H9 (cell line): ENCODE data around the gene TMPRSS2. TPM values are rescaled to one million over a fixed set of nuclear protein-coding genes. Genes with fewer than 3 reads are reported as not detected.

Source experiments
- DNase-seq: peaks from one replicate; pipeline ENCODE4 v3.0.0-alpha.2; 2017
- H2AFZ ChIP-seq: one replicate; pipeline ENCODE4 v1.6.1; 2013; ENCODE audit warnings: mild to moderate bottlenecking, low read length, control low read depth, moderate library complexity
- H2AK5ac ChIP-seq: 2 replicates; pipeline ENCODE4 v1.6.1; 2013; ENCODE audit warnings: low read length, control low read depth, mixed read lengths; ENCODE audit not compliant: insufficient read length
- H2BK120ac ChIP-seq: one replicate; pipeline ENCODE4 v1.6.1; 2013; ENCODE audit warnings: low read depth, mild to moderate bottlenecking, low read length, control low read depth, inconsistent platforms; ENCODE audit not compliant: poor library complexity, severe bottlenecking
- H2BK12ac ChIP-seq: 2 replicates; pipeline ENCODE4 v1.6.1; 2013; ENCODE audit warnings: low read length, control low read depth, mixed read lengths, low read depth; ENCODE audit not compliant: insufficient read length
- H2BK15ac ChIP-seq: 2 replicates; pipeline ENCODE4 v1.6.1; 2013; ENCODE audit warnings: low read depth, low read length, control low read depth
- H2BK20ac ChIP-seq: one replicate; pipeline ENCODE4 v1.6.1; 2013; ENCODE audit warnings: low read depth, mild to moderate bottlenecking, low read length, control low read depth, inconsistent platforms; ENCODE audit not compliant: poor library complexity, severe bottlenecking
- H2BK5ac ChIP-seq: 2 replicates; pipeline ENCODE4 v1.6.1; 2013; ENCODE audit warnings: low read length, control low read depth, mixed read lengths; ENCODE audit not compliant: insufficient read length
- H3K14ac ChIP-seq: 2 replicates; pipeline ENCODE4 v1.6.1; 2013; ENCODE audit warnings: low read length, control low read depth; ENCODE audit not compliant: insufficient read depth
- H3K18ac ChIP-seq: 2 replicates; pipeline ENCODE4 v1.6.1; 2013; ENCODE audit warnings: low read depth, mild to moderate bottlenecking, mixed read lengths, low read length, control low read depth; ENCODE audit not compliant: insufficient read length
- H3K23ac ChIP-seq: 2 replicates; pipeline ENCODE4 v1.6.1; 2013; ENCODE audit warnings: low read length, control low read depth, mixed read lengths, low read depth; ENCODE audit not compliant: insufficient read length
- H3K23me2 ChIP-seq: 2 replicates; pipeline ENCODE4 v1.6.1; 2013; ENCODE audit warnings: low read depth, mild to moderate bottlenecking, mixed read lengths, low read length, control low read depth; ENCODE audit not compliant: insufficient read length, poor library complexity, severe bottlenecking
- H3K27ac ChIP-seq: 2 replicates; pipeline ENCODE4 v1.5.1; 2013; ENCODE audit warnings: low read length, control low read depth, mixed read lengths, low read depth; ENCODE audit not compliant: insufficient read length
- H3K27me3 ChIP-seq: 2 replicates; pipeline ENCODE4 v1.6.1; 2013; ENCODE audit warnings: low read length, control low read depth, inconsistent platforms; ENCODE audit not compliant: insufficient read depth
- H3K4ac ChIP-seq: 2 replicates; pipeline ENCODE4 v1.6.1; 2013; ENCODE audit warnings: low read depth, mild to moderate bottlenecking, control low read depth, inconsistent platforms, low read length, moderate library complexity
- H3K4me1 ChIP-seq: 2 replicates; pipeline ENCODE4 v1.6.1; 2013; ENCODE audit warnings: low read length, control low read depth, inconsistent platforms; ENCODE audit not compliant: insufficient read depth
- H3K4me2 ChIP-seq: 2 replicates; pipeline ENCODE4 v1.6.1; 2013; ENCODE audit warnings: low read length, control low read depth, mixed read lengths; ENCODE audit not compliant: insufficient read length, insufficient read depth
- H3K56ac ChIP-seq: 2 replicates; pipeline ENCODE4 v1.6.1; 2013; ENCODE audit warnings: low read depth, mild to moderate bottlenecking, mixed read lengths, low read length, control low read depth; ENCODE audit not compliant: insufficient read length
- H3K79me1 ChIP-seq: 2 replicates; pipeline ENCODE4 v1.6.1; 2013; ENCODE audit warnings: low read depth, mild to moderate bottlenecking, moderate library complexity, low read length, control low read depth, inconsistent platforms; ENCODE audit not compliant: insufficient read depth, poor library complexity, severe bottlenecking
- H3K79me2 ChIP-seq: 2 replicates; pipeline ENCODE4 v1.6.1; 2013; ENCODE audit warnings: low read length, control low read depth, inconsistent platforms; ENCODE audit not compliant: insufficient read depth
- H3K9ac ChIP-seq: 2 replicates; pipeline ENCODE4 v1.6.1; 2013; ENCODE audit warnings: low read length, control low read depth, mixed read lengths; ENCODE audit not compliant: insufficient read length; ENCODE audit errors: extremely low read depth
- H3K9me3 ChIP-seq: one replicate; pipeline ENCODE4 v1.6.1; 2013; ENCODE audit warnings: low read depth, low read length, inconsistent platforms; ENCODE audit not compliant: control insufficient read depth
- H3T11ph ChIP-seq: one replicate; pipeline ENCODE4 v1.6.1; 2013; ENCODE audit warnings: mild to moderate bottlenecking, low read length, control low read depth, inconsistent platforms
- H4K20me1 ChIP-seq: one replicate; pipeline ENCODE4 v1.6.1; 2013; ENCODE audit not compliant: control insufficient read depth, insufficient read length, insufficient read depth
- H4K5ac ChIP-seq: 2 replicates; pipeline ENCODE4 v1.6.1; 2013; ENCODE audit warnings: low read depth, mild to moderate bottlenecking, mixed read lengths, low read length, control low read depth; ENCODE audit not compliant: insufficient read length
- H4K8ac ChIP-seq: replicated peaks from 2 replicates; pipeline ENCODE4 v1.6.1; 2013; ENCODE audit warnings: low read length, control low read depth, mixed read lengths, low read depth; ENCODE audit not compliant: insufficient read length
- H4K91ac ChIP-seq: 2 replicates; pipeline ENCODE4 v1.6.1; 2013; ENCODE audit warnings: low read depth, mild to moderate bottlenecking, moderate library complexity, mixed read lengths, low read length, control low read depth; ENCODE audit not compliant: insufficient read length
- H3K27ac Mint-ChIP-seq, 3 experiments: 2 replicates in 2 of 3; 3 replicates in 1 of 3; pipeline ENCODE4 v1.8.0; 2020 to 2021; ENCODE audit warnings: mixed read lengths in 3 of 3, mild to moderate bottlenecking in 1 of 3, moderate library complexity in 1 of 3
- H3K27me3 Mint-ChIP-seq: 2 replicates; pipeline ENCODE4 v1.8.0; 2021; ENCODE audit warnings: low read depth, mild to moderate bottlenecking, moderate library complexity, mixed read lengths
- H3K36me3 Mint-ChIP-seq, 3 experiments: 2 replicates in 2 of 3; 3 replicates in 1 of 3; pipeline ENCODE4 v1.8.0; 2020 to 2021; ENCODE audit warnings: low read depth in 3 of 3, mixed read lengths in 3 of 3; ENCODE audit not compliant: insufficient read depth in 1 of 3
- H3K4me1 Mint-ChIP-seq, 2 experiments: 2 replicates each; pipeline ENCODE4 v1.8.0; 2020; ENCODE audit warnings: mixed read lengths in 2 of 2
- H3K4me3 Mint-ChIP-seq, 2 experiments: 2 replicates in 1 of 2; 3 replicates in 1 of 2; pipeline ENCODE4 v1.8.0; 2020 to 2021; ENCODE audit warnings: mild to moderate bottlenecking in 2 of 2, mixed read lengths in 2 of 2, moderate library complexity in 1 of 2
- H3K9me3 Mint-ChIP-seq, 2 experiments: 2 replicates in 1 of 2; 3 replicates in 1 of 2; pipeline ENCODE4 v1.8.0; 2020; ENCODE audit warnings: mild to moderate bottlenecking in 2 of 2, mixed read lengths in 2 of 2, moderate library complexity in 1 of 2
- WGBS: extraction: QIAGEN DNeasy Blood & Tissue Kit; methylation state at CpG from one replicate; pipeline ENCODE4 v1.1.7; 2013; ENCODE audit warnings: missing lambda C conversion rate, low lambda C conversion rate, mixed read lengths; ENCODE audit not compliant: insufficient read length; ENCODE audit errors: extremely low coverage; 5-methylcytosine and 5-hydroxymethylcytosine counted together
- total RNA-seq: library from RNA; stranded (reverse); gene quantifications from 2 replicates; pipeline ENCODE4 v1.2.1, GENCODE V29; 2021
- TF ChIP-seq, protein P1 (sequence below): fragments of 200-600 bp; sonication (generic); conservative IDR thresholded peaks from 3 replicates; pipeline ENCODE4 v1.8.0; 2021; ENCODE audit warnings: antibody characterized with exemption, mild to moderate bottlenecking

The TMPRSS2 gene
- total RNA-seq, 1 experiment from 2014 or later, result 12.1 TPM

DNA sequence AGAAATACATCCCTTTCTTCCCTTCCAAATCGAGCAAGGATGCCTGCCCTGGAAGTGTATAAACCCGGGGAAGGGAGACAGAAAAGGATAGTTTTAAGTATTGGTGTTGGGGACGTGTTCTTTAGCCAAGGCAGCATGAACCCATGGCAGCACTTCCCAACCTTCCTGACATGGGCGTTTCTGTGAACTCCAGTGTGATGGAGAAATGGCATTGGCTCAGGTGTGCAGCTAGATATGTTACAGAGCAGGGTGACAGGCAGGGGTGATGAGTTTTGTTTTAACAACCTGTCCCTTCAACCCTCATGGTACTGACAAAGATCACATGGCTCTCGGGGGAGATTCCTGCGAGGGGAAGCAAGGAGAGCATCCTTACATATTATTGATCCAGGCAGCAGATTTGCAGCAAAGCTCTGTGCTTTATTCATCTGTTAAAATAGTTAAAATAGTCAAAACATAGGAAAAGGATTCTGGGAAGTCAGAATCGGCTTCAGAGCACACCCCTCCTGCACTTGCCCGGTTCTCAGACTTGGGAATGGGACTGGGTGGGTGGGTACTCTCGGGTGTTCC lies 78.0 kb downstream of the TMPRSS2 start:
- no peak overlapping the region for H4K91ac ChIP-seq
- Mint-ChIP-seq H3K4me3 (no peak overlapping the region), H3K36me3 (peaks cover 0 to 16% (median 0%) of the 10 kb centered on the region in 3 experiments; a peak in 5 of 7 replicates), H3K27me3 (peaks cover 34% of the 10 kb centered on the region), H3K9me3 (peaks cover 0 to 2% of the 10 kb centered on the region in 2 experiments; a peak in 3 of 5 replicates), H3K4me1 (peaks cover 25 to 28% of the 10 kb centered on the region in 2 experiments), H3K27ac (no peak overlapping the region)
- no peak overlapping the region for H2BK12ac ChIP-seq
- H3K79me1 ChIP-seq, result no peaks in the 10 kb centered on the region
- H4K5ac ChIP-seq, result no peak overlapping the region
- H2AK5ac ChIP-seq, result no peak overlapping the region
- no peaks in the 10 kb centered on the region for H3K79me2 ChIP-seq
- H2AFZ ChIP-seq, result no peak overlapping the region
- TF ChIP-seq, protein P1, sequence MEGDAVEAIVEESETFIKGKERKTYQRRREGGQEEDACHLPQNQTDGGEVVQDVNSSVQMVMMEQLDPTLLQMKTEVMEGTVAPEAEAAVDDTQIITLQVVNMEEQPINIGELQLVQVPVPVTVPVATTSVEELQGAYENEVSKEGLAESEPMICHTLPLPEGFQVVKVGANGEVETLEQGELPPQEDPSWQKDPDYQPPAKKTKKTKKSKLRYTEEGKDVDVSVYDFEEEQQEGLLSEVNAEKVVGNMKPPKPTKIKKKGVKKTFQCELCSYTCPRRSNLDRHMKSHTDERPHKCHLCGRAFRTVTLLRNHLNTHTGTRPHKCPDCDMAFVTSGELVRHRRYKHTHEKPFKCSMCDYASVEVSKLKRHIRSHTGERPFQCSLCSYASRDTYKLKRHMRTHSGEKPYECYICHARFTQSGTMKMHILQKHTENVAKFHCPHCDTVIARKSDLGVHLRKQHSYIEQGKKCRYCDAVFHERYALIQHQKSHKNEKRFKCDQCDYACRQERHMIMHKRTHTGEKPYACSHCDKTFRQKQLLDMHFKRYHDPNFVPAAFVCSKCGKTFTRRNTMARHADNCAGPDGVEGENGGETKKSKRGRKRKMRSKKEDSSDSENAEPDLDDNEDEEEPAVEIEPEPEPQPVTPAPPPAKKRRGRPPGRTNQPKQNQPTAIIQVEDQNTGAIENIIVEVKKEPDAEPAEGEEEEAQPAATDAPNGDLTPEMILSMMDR, result no peak
- H2BK120ac ChIP-seq, result no peak overlapping the region
- H3K4me1 ChIP-seq, result peaks cover 5% of the 10 kb centered on the region; the same call in 1 of the 2 replicates
- no peak overlapping the region for H4K8ac ChIP-seq
- no peak overlapping the region for H3K4me2 ChIP-seq
- H4K20me1 ChIP-seq, result no peaks in the 10 kb centered on the region
- H3K4ac ChIP-seq, result no peak overlapping the region
- no peak for DNase-seq
- no peak overlapping the region for H3K27ac ChIP-seq
- no peak overlapping the region for H3K56ac ChIP-seq
- H3K9ac ChIP-seq, result no peak overlapping the region
- H2BK5ac ChIP-seq, result no peak overlapping the region
- H3K18ac ChIP-seq, result no peak overlapping the region
- H3K23ac ChIP-seq, result no peak overlapping the region
- H3K9me3 ChIP-seq, result no peaks in the 10 kb centered on the region
- no peak overlapping the region for H2BK15ac ChIP-seq
- H3T11ph ChIP-seq, result no peak overlapping the region
- no CpG with 5 or more reads among the region's 9 CpGs for WGBS
- no peak overlapping the region for H2BK20ac ChIP-seq
- peaks cover 2% of the 10 kb centered on the region; the same call in 1 of the 2 replicates for H3K27me3 ChIP-seq
- no peak overlapping the region for H3K14ac ChIP-seq
- peaks cover 7% of the 10 kb centered on the region for H3K23me2 ChIP-seq
